ENCODE measurements around the gene IL2RA.

- TF ChIP-seq SP1 (IDR thresholded peaks at IDR 0.05; ENCODE audit: low read depth) = no peak
- TF ChIP-seq, protein P1, sequence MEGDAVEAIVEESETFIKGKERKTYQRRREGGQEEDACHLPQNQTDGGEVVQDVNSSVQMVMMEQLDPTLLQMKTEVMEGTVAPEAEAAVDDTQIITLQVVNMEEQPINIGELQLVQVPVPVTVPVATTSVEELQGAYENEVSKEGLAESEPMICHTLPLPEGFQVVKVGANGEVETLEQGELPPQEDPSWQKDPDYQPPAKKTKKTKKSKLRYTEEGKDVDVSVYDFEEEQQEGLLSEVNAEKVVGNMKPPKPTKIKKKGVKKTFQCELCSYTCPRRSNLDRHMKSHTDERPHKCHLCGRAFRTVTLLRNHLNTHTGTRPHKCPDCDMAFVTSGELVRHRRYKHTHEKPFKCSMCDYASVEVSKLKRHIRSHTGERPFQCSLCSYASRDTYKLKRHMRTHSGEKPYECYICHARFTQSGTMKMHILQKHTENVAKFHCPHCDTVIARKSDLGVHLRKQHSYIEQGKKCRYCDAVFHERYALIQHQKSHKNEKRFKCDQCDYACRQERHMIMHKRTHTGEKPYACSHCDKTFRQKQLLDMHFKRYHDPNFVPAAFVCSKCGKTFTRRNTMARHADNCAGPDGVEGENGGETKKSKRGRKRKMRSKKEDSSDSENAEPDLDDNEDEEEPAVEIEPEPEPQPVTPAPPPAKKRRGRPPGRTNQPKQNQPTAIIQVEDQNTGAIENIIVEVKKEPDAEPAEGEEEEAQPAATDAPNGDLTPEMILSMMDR (IDR thresholded peaks at IDR 0.05 in 2 of 3, conservative IDR thresholded peaks at IDR 0.05 in 1 of 3; ENCODE audit: borderline replicate concordance in 1 of 3, insufficient read depth in 1 of 3, low read depth in 2 of 3, low read length in 2 of 3) = no peak
- no peak for TF ChIP-seq TCF7L2 (IDR thresholded peaks at IDR 0.05; ENCODE audit: borderline replicate concordance, extremely low read depth, insufficient read depth, insufficient read length)
- TF ChIP-seq EZH2 (IDR thresholded peaks at IDR 0.05) = no peak
- no peak for TF ChIP-seq POLR2A (IDR thresholded peaks at IDR 0.05; ENCODE audit: borderline replicate concordance, extremely low read depth, insufficient read depth, insufficient read length)
- TF ChIP-seq YY1 (IDR thresholded peaks at IDR 0.05; ENCODE audit: extremely low read depth, insufficient replicate concordance, low read depth, low read length) = no peak
- no peak for TF ChIP-seq POLR2AphosphoS5 (IDR thresholded peaks at IDR 0.05; ENCODE audit: low read depth, low read length)
- TF ChIP-seq RAD21 (IDR thresholded peaks at IDR 0.05; ENCODE audit: low read depth) = no peak
These were observed 24.0 kb downstream of the IL2RA start for GRCh38 chr10:6038071-6038631.

Measured in HCT116 (cell line).